IMR-90 (cell line): Measurements from ENCODE around the gene KIAA1328.

Experiments used
- RCOR1 ChIP-seq: IDR thresholded peaks from 2 replicates; pipeline ENCODE4 v1.6.1; 2012; ENCODE audit warnings: mild to moderate bottlenecking, low read length, improper control_type of control experiment; ENCODE audit not compliant: insufficient replicate concordance
- RFX5 ChIP-seq: IDR thresholded peaks from 2 replicates; pipeline ENCODE4 v1.8.0; 2012; ENCODE audit warnings: low read depth, mild to moderate bottlenecking, low read length, moderate library complexity

GRCh38 chr18:37242826-37243560 is 414.1 kb downstream of the KIAA1328 start:
- TF ChIP-seq RCOR1 (no peak), RFX5 (no peak)
